GM12878 (cell line): Measurements from ENCODE around the gene DIS3L.
"Not testable (repeated sequence)": the region's sequence is repeated elsewhere in the genome, so short reads cannot be mapped to it uniquely, and the experiment has no call there.

ENCODE experiments used
- NRF1 ChIP-seq: conservative IDR thresholded peaks from 2 replicates; pipeline ENCODE4 v1.6.1; 2011; ENCODE audit warnings: mild to moderate bottlenecking, low read depth, low read length, improper control_type of control experiment
- PML ChIP-seq: IDR thresholded peaks from 2 replicates; pipeline ENCODE4 v1.6.1; 2012; ENCODE audit warnings: low read length, inconsistent platforms
- POLR2A ChIP-seq: IDR thresholded peaks from 2 replicates; pipeline ENCODE4 v1.6.1; 2011; ENCODE audit warnings: low read depth, mild to moderate bottlenecking, low read length
- RAD51 ChIP-seq: fragments of 450-650 bp; IDR thresholded peaks from 2 replicates; pipeline ENCODE4 v1.6.1; 2016; ENCODE audit warnings: moderate library complexity, mild to moderate bottlenecking, inconsistent platforms
- SMC3 ChIP-seq: IDR thresholded peaks from 2 replicates; pipeline ENCODE4 v1.6.1; 2011; ENCODE audit warnings: low read length, improper control_type of control experiment, borderline replicate concordance
- SPI1 ChIP-seq: IDR thresholded peaks from 2 replicates; pipeline ENCODE4 v1.6.1; 2011; ENCODE audit warnings: low read depth, mild to moderate bottlenecking, low read length, moderate library complexity, borderline replicate concordance; ENCODE audit not compliant: insufficient read depth
- SREBF2 ChIP-seq: IDR thresholded peaks from 2 replicates; pipeline ENCODE4 v1.6.1; 2012; ENCODE audit warnings: mild to moderate bottlenecking, low read length
- SRF ChIP-seq, 2 experiments: IDR thresholded peaks; 2 replicates each; pipeline ENCODE4 v1.6.1; 2011; ENCODE audit warnings: low read depth in 2 of 2, low read length in 2 of 2, mild to moderate bottlenecking in 1 of 2, moderate library complexity in 1 of 2
- TF ChIP-seq, protein P1 (sequence below), 3 experiments: IDR thresholded peaks in 2 of 3; conservative IDR thresholded peaks in 1 of 3; 2 replicates each; pipeline ENCODE4 v1.5.1; 2011; ENCODE audit warnings: low read depth in 3 of 3, low read length in 3 of 3, mild to moderate bottlenecking in 3 of 3, control low read depth in 2 of 3, moderate library complexity in 2 of 3, inconsistent platforms in 1 of 3, mixed read lengths in 1 of 3; ENCODE audit not compliant: control insufficient read depth in 2 of 3, insufficient read depth in 1 of 3; ENCODE audit errors: extremely low read depth in 1 of 3
- TF ChIP-seq, protein P2 (sequence below): fragments of 450-650 bp; formaldehyde crosslinking; IDR thresholded peaks from 2 replicates; pipeline ENCODE4 v1.4.0; 2022; ENCODE audit warnings: mild to moderate bottlenecking, moderate library complexity

DNA sequence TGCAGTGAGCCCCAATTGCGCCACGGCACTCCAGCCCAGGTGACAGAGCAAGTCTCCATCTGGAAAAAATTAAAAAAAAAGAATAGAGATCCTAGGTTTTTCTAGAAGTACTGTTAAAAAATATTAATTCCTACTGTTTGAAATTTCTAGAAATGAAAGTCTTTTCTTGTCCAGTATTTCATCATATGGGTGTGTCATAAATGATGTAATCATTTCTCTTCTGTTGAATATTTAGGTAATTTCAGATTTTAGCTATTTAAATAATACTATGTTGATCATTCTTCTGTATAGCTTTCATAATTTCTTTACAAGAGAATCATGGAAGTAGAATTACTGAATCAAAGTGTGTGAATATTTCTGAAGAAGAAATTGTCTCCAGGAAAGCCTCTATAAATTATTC is 88.0 kb downstream of the DIS3L start:
- TF ChIP-seq, protein P1, sequence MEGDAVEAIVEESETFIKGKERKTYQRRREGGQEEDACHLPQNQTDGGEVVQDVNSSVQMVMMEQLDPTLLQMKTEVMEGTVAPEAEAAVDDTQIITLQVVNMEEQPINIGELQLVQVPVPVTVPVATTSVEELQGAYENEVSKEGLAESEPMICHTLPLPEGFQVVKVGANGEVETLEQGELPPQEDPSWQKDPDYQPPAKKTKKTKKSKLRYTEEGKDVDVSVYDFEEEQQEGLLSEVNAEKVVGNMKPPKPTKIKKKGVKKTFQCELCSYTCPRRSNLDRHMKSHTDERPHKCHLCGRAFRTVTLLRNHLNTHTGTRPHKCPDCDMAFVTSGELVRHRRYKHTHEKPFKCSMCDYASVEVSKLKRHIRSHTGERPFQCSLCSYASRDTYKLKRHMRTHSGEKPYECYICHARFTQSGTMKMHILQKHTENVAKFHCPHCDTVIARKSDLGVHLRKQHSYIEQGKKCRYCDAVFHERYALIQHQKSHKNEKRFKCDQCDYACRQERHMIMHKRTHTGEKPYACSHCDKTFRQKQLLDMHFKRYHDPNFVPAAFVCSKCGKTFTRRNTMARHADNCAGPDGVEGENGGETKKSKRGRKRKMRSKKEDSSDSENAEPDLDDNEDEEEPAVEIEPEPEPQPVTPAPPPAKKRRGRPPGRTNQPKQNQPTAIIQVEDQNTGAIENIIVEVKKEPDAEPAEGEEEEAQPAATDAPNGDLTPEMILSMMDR (IDR thresholded peaks at IDR 0.05 in 2 of 3, conservative IDR thresholded peaks at IDR 0.05 in 1 of 3; ENCODE audit: control insufficient read depth in 2 of 3, extremely low read depth in 1 of 3, insufficient read depth in 1 of 3, low read depth in 3 of 3, low read length in 3 of 3) = not testable (repeated sequence)
- not testable (repeated sequence) for TF ChIP-seq SPI1; SRF (IDR thresholded peaks at IDR 0.05; ENCODE audit: low read depth in 2 of 2, low read length in 2 of 2); RAD51; POLR2A; SMC3; SREBF2; NRF1; PML
- TF ChIP-seq, protein P2, sequence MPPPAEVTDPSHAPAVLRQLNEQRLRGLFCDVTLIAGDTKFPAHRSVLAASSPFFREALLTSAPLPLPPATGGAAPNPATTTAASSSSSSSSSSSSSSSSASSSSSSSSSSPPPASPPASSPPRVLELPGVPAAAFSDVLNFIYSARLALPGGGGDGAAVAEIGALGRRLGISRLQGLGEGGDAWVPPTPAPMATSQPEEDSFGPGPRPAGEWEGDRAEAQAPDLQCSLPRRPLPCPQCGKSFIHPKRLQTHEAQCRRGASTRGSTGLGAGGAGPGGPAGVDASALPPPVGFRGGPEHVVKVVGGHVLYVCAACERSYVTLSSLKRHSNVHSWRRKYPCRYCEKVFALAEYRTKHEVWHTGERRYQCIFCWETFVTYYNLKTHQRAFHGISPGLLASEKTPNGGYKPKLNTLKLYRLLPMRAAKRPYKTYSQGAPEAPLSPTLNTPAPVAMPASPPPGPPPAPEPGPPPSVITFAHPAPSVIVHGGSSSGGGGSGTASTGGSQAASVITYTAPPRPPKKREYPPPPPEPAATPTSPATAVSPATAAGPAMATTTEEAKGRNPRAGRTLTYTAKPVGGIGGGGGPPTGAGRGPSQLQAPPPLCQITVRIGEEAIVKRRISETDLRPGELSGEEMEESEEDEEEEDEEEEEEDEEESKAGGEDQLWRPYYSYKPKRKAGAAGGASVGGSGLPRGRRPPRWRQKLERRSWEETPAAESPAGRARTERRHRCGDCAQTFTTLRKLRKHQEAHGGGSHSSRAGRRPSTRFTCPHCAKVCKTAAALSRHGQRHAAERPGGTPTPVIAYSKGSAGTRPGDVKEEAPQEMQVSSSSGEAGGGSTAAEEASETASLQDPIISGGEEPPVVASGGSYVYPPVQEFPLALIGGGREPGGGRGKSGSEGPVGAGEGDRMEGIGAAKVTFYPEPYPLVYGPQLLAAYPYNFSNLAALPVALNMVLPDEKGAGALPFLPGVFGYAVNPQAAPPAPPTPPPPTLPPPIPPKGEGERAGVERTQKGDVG (CRISPR knock-in tag) = not testable (repeated sequence)
